Thymus (tissue), 11 donors: ENCODE measurements around the gene GAS7. TPM values are rescaled to one million over a fixed set of nuclear protein-coding genes. Genes with fewer than 3 reads are reported as not detected.

Experiments
- DNase-seq, 9 donors: peaks; one replicate each; pipeline ENCODE4 v3.0.0-alpha.2; 2013; ENCODE audit warnings: low spot score in 9 of 9, low read depth in 6 of 9, missing footprints in 1 of 9
- H3K27ac ChIP-seq, 2 donors: one replicate each; pipeline ENCODE4 v1.5.1; 2013; ENCODE audit warnings: control low read depth in 1 of 2, low read depth in 1 of 2, low read length in 1 of 2, mild to moderate bottlenecking in 1 of 2, moderate library complexity in 1 of 2
- H3K27me3 ChIP-seq, 2 donors: one replicate each; pipeline ENCODE4 v1.5.1; 2013; ENCODE audit warnings: low read length in 1 of 2; ENCODE audit not compliant: control insufficient read depth in 2 of 2, insufficient read depth in 1 of 2
- H3K36me3 ChIP-seq, 2 donors: one replicate each; pipeline ENCODE4 v1.5.1; 2013; ENCODE audit warnings: low read length in 1 of 2, mild to moderate bottlenecking in 1 of 2, moderate library complexity in 1 of 2; ENCODE audit not compliant: control insufficient read depth in 2 of 2, insufficient read depth in 2 of 2
- H3K4me1 ChIP-seq, 2 donors: one replicate each; pipeline ENCODE4 v1.5.1; 2013; ENCODE audit warnings: low read length in 2 of 2; ENCODE audit not compliant: control insufficient read depth in 2 of 2, insufficient read depth in 2 of 2
- H3K4me3 ChIP-seq, 2 donors: one replicate each; pipeline ENCODE4 v1.5.1; 2013; ENCODE audit warnings: low read length in 2 of 2, control low read depth in 1 of 2, mild to moderate bottlenecking in 1 of 2
- H3K9me3 ChIP-seq, 2 donors: one replicate each; pipeline ENCODE4 v1.5.1; 2013; ENCODE audit warnings: low read length in 1 of 2, mild to moderate bottlenecking in 1 of 2; ENCODE audit not compliant: control insufficient read depth in 2 of 2, insufficient read depth in 1 of 2
- WGBS: extraction: QIAGEN DNeasy Blood & Tissue Kit; methylation state at CpG from one replicate; pipeline ENCODE4 v1.1.7; 2013; 5-methylcytosine and 5-hydroxymethylcytosine counted together
- polyA plus RNA-seq: library from polyadenylated mRNA; stranded (reverse); fragments of 200-250 nt; gene quantifications from one replicate; pipeline ENCODE4 v1.2.3, GENCODE V29; 2013
- total RNA-seq: library from RNA; stranded (reverse); fragments of 120-200 nt; gene quantifications from one replicate; pipeline ENCODE4 v1.2.4, GENCODE V29; 2013
- donor health status: healthy.

Gene GAS7
- total and polyA plus RNA-seq, 2 donors: 4.3 to 9.7 TPM

- 98% methylated on average over 5 of the region's 5 CpGs for WGBS
- Histone ChIP-seq H3K27ac (peak overlapping the region in 1 of 2 donors; percentile 98), H3K4me1 (peaks cover 74 to 85% of the 10 kb centered on the region in 2 donors)
Measured at GRCh38 chr17:10116267-10116666, 82.1 kb downstream of the GAS7 start.

GRCh38 chr17:10115536-10115932 lies 82.9 kb downstream of the GAS7 start:
- H3K36me3 ChIP-seq: no peaks in the 10 kb centered on the region
- no peaks in the 10 kb centered on the region for H3K27me3 ChIP-seq
- H3K27ac ChIP-seq: peak overlapping the region; percentile 73 to 98
- no peak overlapping the region for H3K4me3 ChIP-seq
- H3K4me1 ChIP-seq: peaks cover 68 to 78% of the 10 kb centered on the region in 2 donors
- H3K9me3 ChIP-seq: no peaks in the 10 kb centered on the region
- no peak for DNase-seq
- 74% methylated on average over 4 of the region's 4 CpGs for WGBS

More at GRCh38 chr17:10116267-10116666, 82.1 kb downstream of the GAS7 start:
- Histone ChIP-seq H3K4me3 (no peak overlapping the region), H3K9me3 (no peaks in the 10 kb centered on the region), H3K36me3 (no peaks in the 10 kb centered on the region), H3K27me3 (no peaks in the 10 kb centered on the region)
- no peak for DNase-seq

- peak overlapping the region; percentile 94 to 98 for H3K27ac ChIP-seq
- H3K9me3 ChIP-seq: no peaks in the 10 kb centered on the region
- WGBS: 2% methylated on average over 11 of the region's 11 CpGs
- peaks cover 63 to 73% of the 10 kb centered on the region in 2 donors for H3K4me1 ChIP-seq
- H3K36me3 ChIP-seq: no peaks in the 10 kb centered on the region
- peak overlapping the region; percentile 17 to 29 for H3K4me3 ChIP-seq
- no peaks in the 10 kb centered on the region for H3K27me3 ChIP-seq
- DNase-seq: peak in 8 of 9 donors; percentile 71 to 95 (median 88)
Measured at GRCh38 chr17:10114931-10115535, 83.4 kb downstream of the GAS7 start.

- Histone ChIP-seq H3K27ac (peak overlapping the region in 1 of 2 donors; percentile 39), H3K36me3 (no peaks in the 10 kb centered on the region), H3K4me3 (no peak overlapping the region), H3K9me3 (no peaks in the 10 kb centered on the region), H3K27me3 (no peaks in the 10 kb centered on the region), H3K4me1 (peaks cover 44 to 52% of the 10 kb centered on the region in 2 donors)
- WGBS: 95% methylated on average over 4 of the region's 4 CpGs
- DNase-seq: no peak
Measured at GRCh38 chr17:10112962-10113361, 85.4 kb downstream of the GAS7 start.

- Histone ChIP-seq H3K4me3 (no peak overlapping the region), H3K36me3 (no peaks in the 10 kb centered on the region), H3K4me1 (peaks cover 34 to 42% of the 10 kb centered on the region in 2 donors), H3K9me3 (no peaks in the 10 kb centered on the region), H3K27ac (no peak overlapping the region), H3K27me3 (no peaks in the 10 kb centered on the region)
- 96% methylated on average over 9 of the region's 9 CpGs for WGBS
- DNase-seq: no peak
Measured at GRCh38 chr17:10111907-10112452, 86.4 kb downstream of the GAS7 start.

DNA sequence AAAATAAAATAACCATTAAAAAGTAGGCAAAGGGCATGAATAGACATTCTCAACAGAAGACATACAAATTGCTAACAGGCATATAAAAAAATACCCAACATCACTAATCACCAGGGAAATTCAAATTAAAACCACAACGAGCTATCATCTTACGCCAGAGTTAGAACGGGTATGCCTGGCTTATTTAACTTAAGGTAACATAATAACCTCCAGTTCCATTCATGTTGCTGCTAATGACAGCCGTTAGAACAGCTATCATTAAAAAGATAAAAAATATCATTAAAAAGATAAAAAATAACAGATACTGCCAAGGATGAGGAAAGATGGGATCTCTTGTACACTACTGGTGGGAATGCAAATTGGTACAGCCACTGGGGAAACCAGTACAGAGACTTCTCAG lies 89.3 kb downstream of the GAS7 start:
- no peaks in the 10 kb centered on the region for H3K9me3 ChIP-seq
- no peaks in the 10 kb centered on the region for H3K27me3 ChIP-seq
- no peaks in the 10 kb centered on the region for H3K36me3 ChIP-seq
- 90% methylated on average over 4 of the region's 4 CpGs for WGBS
- H3K4me1 ChIP-seq: peaks cover 9 to 24% of the 10 kb centered on the region in 2 donors
- H3K4me3 ChIP-seq: no peak overlapping the region
- no peak for DNase-seq
- no peak overlapping the region for H3K27ac ChIP-seq

- Histone ChIP-seq H3K9me3 (no peaks in the 10 kb centered on the region), H3K27ac (no peak overlapping the region), H3K4me3 (no peak overlapping the region), H3K27me3 (no peaks in the 10 kb centered on the region), H3K4me1 (peaks cover 0 to 17% of the 10 kb centered on the region in 2 donors), H3K36me3 (no peaks in the 10 kb centered on the region)
- no peak for DNase-seq
- WGBS: 86% methylated on average over 11 of the region's 11 CpGs
Measured at GRCh38 chr17:10107316-10108165, 90.9 kb downstream of the GAS7 start.

DNA sequence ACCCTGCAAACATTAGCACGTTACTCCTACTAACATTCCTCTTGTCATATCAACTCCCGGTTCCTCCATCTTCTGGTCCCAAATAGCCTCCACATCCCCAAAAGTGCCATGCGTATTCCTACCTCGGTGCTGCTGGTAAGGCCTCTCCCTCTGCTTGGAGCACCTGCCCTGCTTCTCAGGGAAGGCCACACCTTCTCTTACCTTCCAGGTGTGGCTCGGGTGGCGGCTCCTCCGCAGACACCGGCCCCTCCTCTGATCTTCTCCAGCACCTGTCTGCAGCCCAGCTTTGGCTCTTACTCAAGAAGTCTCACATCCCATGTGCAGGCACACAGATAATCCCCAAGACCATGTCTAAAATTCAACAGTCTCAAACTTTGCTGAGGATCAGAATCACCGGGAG lies 92.3 kb downstream of the GAS7 start:
- Histone ChIP-seq H3K36me3 (no peaks in the 10 kb centered on the region), H3K9me3 (no peaks in the 10 kb centered on the region), H3K4me3 (no peak overlapping the region), H3K27ac (peak overlapping the region in 1 of 2 donors; percentile 41), H3K4me1 (peaks cover 0 to 17% of the 10 kb centered on the region in 2 donors), H3K27me3 (no peaks in the 10 kb centered on the region)
- no peak for DNase-seq
- 97% methylated on average over 9 of the region's 9 CpGs for WGBS

DNA sequence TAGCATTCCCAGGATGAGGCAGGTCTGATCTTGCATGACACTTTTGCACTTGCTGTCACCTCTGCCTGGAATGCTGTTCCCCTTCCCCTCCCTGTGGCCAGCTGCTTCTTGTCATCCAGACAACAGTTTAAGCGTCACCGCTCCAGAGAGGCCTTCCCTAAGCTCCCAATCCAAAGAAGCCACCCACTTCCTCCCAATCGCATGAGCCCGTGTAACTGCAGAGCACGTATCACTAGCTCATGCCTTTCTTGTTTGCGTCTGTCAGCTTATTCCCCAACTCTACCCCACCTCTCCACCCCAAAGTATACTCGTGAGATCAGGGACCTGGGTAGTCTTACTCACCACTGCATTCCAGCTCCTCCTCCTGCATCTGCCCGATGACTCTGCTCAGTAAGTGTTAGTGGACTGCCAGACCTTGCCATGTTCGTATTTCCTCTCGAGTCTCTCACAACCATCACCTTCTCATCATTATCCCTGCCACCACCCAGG lies 92.8 kb downstream of the GAS7 start:
- Histone ChIP-seq H3K27me3 (no peaks in the 10 kb centered on the region), H3K36me3 (no peaks in the 10 kb centered on the region), H3K4me3 (no peak overlapping the region), H3K4me1 (peaks cover 0 to 17% of the 10 kb centered on the region in 2 donors), H3K9me3 (no peaks in the 10 kb centered on the region), H3K27ac (peak overlapping the region in 1 of 2 donors; percentile 41)
- 87% methylated on average over 10 of the region's 10 CpGs for WGBS
- no peak for DNase-seq
